ENCODE results near the gene C15orf39. TPM values are rescaled to one million over a fixed set of nuclear protein-coding genes. Genes with fewer than 3 reads are reported as not detected.

Gene C15orf39
- total RNA-seq, 1 experiment from 2014 or later: 41.3 TPM

- Histone ChIP-seq H3K4me2 (no peak overlapping the region), H3K27me3 (ENCODE audit: insufficient read depth, low read depth) (no peaks in the 10 kb centered on the region), H4K20me1 (ENCODE audit: insufficient read depth) (no peaks in the 10 kb centered on the region), H3K9me2 (ENCODE audit: insufficient read depth) (no peaks in the 10 kb centered on the region), H3K36me3 (ENCODE audit: low read depth) (no peaks in the 10 kb centered on the region), H3F3A (ENCODE audit: insufficient read depth, low read depth) (no peaks in the 10 kb centered on the region), H3K27ac (no peak overlapping the region), H3K9me3 (ENCODE audit: insufficient read depth, low read depth) (no peaks in the 10 kb centered on the region; the same call in 1 of the 2 replicates), H3K4me1 (replicated peaks; ENCODE audit: insufficient read depth) (no peaks in the 10 kb centered on the region), H2AFZ (no peak overlapping the region), H3K4me3 (no peak overlapping the region), H3K79me2 (ENCODE audit: low read depth) (no peaks in the 10 kb centered on the region)
- no peak for DNase-seq
- intact Hi-C loops (cut with micrococcal nuclease; ENCODE audit: unreplicated experiment): no loop called here
- BruUV-seq (replicated peaks): no TSS peak
- ChIA-PET POLR2A (ENCODE audit: unreplicated experiment) (interaction anchor here (0.7 kb wide), 1 partner anchor 126 kb away, joined by 4 read pairs; no protein-coding TSS in a partner anchor), CTCF (no interaction called here)
- no peak for TF ChIP-seq CTCF (conservative IDR thresholded peaks at IDR 0.05)
Measured at GRCh38 chr15:75192307-75192706, 9.4 kb upstream of the C15orf39 start.

- CTCF ChIA-PET: no interaction called here
- no peak overlapping the region for H3K4me2 ChIP-seq
- intact Hi-C loops (cut with micrococcal nuclease; ENCODE audit: unreplicated experiment): no loop called here
Measured at GRCh38 chr15:75193272-75193671, 8.4 kb upstream of the C15orf39 start.

GRCh38 chr15:75193976-75194375 lies 7.7 kb upstream of the C15orf39 start:
- TF ChIP-seq CTCF (conservative IDR thresholded peaks at IDR 0.05) (no peak), EZH2 (IDR thresholded peaks at IDR 0.05; ENCODE audit: low read depth) (no peak)
- POLR2A ChIA-PET (ENCODE audit: unreplicated experiment): interaction anchor here (0.6 kb wide), 1 partner anchor 63 kb away, joined by 5 read pairs; no protein-coding TSS in a partner anchor

More at GRCh38 chr15:75193272-75193671, 8.4 kb upstream of the C15orf39 start:
- TF ChIP-seq CTCF (conservative IDR thresholded peaks at IDR 0.05): no peak
- no peak for TF ChIP-seq EZH2 (IDR thresholded peaks at IDR 0.05; ENCODE audit: low read depth)
- no peak overlapping the region for H3K4me3 ChIP-seq
- no TSS peak for BruUV-seq (replicated peaks)
- no peaks in the 10 kb centered on the region for H3K79me2 ChIP-seq (ENCODE audit: low read depth)
- no peaks in the 10 kb centered on the region for H3K9me2 ChIP-seq (ENCODE audit: insufficient read depth)
- H2AFZ ChIP-seq: no peak overlapping the region
- POLR2A ChIA-PET (ENCODE audit: unreplicated experiment): no interaction called here
- no peaks in the 10 kb centered on the region; the same call in 1 of the 2 replicates for H3K9me3 ChIP-seq (ENCODE audit: insufficient read depth, low read depth)
- H3K27me3 ChIP-seq (ENCODE audit: insufficient read depth, low read depth): no peaks in the 10 kb centered on the region
- no peaks in the 10 kb centered on the region; the same call in 1 of the 2 replicates for H3K4me1 ChIP-seq (replicated peaks; ENCODE audit: insufficient read depth)
- H3K36me3 ChIP-seq (ENCODE audit: low read depth): no peaks in the 10 kb centered on the region
- no peaks in the 10 kb centered on the region for H4K20me1 ChIP-seq (ENCODE audit: insufficient read depth)
- no peaks in the 10 kb centered on the region for H3F3A ChIP-seq (ENCODE audit: insufficient read depth, low read depth)
- no peak for DNase-seq
- no peak overlapping the region for H3K27ac ChIP-seq

More at GRCh38 chr15:75193976-75194375, 7.7 kb upstream of the C15orf39 start:
- H3K79me2 ChIP-seq (ENCODE audit: low read depth): no peaks in the 10 kb centered on the region
- H3K4me2 ChIP-seq: no peak overlapping the region
- no peaks in the 10 kb centered on the region for H3K9me2 ChIP-seq (ENCODE audit: insufficient read depth)
- H3K36me3 ChIP-seq (ENCODE audit: low read depth): no peaks in the 10 kb centered on the region
- no peaks in the 10 kb centered on the region for H3K27me3 ChIP-seq (ENCODE audit: insufficient read depth, low read depth)
- BruUV-seq (replicated peaks): no TSS peak
- no peaks in the 10 kb centered on the region for H4K20me1 ChIP-seq (ENCODE audit: insufficient read depth)
- DNase-seq: no peak
- peaks cover 6% of the 10 kb centered on the region for H3K4me1 ChIP-seq (replicated peaks; ENCODE audit: insufficient read depth)
- no peak overlapping the region for H3K27ac ChIP-seq
- no peak overlapping the region for H3K4me3 ChIP-seq
- CTCF ChIA-PET: no interaction called here
- H3F3A ChIP-seq (ENCODE audit: insufficient read depth, low read depth): peaks cover under 1% of the 10 kb centered on the region; the same call in 1 of the 2 replicates
- no peak overlapping the region for H2AFZ ChIP-seq
- intact Hi-C loops (cut with micrococcal nuclease; ENCODE audit: unreplicated experiment): no loop called here
- no peaks in the 10 kb centered on the region; the same call in 1 of the 2 replicates for H3K9me3 ChIP-seq (ENCODE audit: insufficient read depth, low read depth)
